Measurements from ENCODE around the gene EPN2. TPM values are rescaled to one million over a fixed set of nuclear protein-coding genes. Genes with fewer than 3 reads are reported as not detected.

Gene EPN2
- total RNA-seq, 1 experiment from 2014 or later: 73.1 TPM

DNA sequence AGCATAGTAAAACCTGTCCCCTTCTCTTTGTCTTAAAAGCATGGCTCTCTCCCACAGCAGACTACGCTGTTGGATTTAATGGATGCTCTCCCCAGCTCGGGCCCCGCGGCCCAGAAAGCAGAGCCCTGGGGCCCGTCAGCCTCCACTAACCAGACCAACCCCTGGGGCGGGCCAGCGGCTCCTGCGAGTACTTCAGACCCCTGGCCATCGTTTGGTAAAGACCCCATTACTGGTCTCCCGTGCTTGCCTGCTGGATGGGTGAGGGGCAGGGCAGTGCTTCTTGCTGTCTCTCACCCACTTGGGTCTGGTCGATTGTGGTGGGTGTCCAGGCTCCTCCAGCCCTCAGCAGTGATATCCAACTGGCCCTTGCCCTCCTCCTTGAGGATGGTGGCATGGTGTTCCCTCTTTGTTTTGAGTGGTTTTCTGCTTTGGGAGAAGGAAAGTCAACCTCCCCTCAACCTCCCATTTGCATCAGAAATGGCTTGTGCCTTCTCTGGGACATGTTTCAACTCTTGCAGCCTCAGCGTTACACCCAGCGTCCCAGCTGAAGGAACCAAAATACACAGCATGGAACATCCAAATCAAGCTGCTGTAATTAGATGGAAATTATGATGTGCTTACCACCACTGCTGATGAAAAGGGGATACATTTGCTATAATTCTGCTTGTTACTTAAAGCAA, 76.0 kb downstream of the EPN2 start:
- H3K79me2 ChIP-seq (ENCODE audit: insufficient read depth, low read length): no peaks in the 10 kb centered on the region
- peaks cover 13 to 28% of the 10 kb centered on the region in 2 experiments for H3K4me1 ChIP-seq (ENCODE audit: control insufficient read depth in 1 of 2, insufficient read depth in 2 of 2, low read length in 2 of 2)
- no peak for TF ChIP-seq SRF (IDR thresholded peaks at IDR 0.05; ENCODE audit: low read depth)
- TF ChIP-seq ZFX (IDR thresholded peaks at IDR 0.05): no peak
- TF ChIP-seq SIN3A (IDR thresholded peaks at IDR 0.05; ENCODE audit: low read depth): no peak
- TF ChIP-seq, protein P1, sequence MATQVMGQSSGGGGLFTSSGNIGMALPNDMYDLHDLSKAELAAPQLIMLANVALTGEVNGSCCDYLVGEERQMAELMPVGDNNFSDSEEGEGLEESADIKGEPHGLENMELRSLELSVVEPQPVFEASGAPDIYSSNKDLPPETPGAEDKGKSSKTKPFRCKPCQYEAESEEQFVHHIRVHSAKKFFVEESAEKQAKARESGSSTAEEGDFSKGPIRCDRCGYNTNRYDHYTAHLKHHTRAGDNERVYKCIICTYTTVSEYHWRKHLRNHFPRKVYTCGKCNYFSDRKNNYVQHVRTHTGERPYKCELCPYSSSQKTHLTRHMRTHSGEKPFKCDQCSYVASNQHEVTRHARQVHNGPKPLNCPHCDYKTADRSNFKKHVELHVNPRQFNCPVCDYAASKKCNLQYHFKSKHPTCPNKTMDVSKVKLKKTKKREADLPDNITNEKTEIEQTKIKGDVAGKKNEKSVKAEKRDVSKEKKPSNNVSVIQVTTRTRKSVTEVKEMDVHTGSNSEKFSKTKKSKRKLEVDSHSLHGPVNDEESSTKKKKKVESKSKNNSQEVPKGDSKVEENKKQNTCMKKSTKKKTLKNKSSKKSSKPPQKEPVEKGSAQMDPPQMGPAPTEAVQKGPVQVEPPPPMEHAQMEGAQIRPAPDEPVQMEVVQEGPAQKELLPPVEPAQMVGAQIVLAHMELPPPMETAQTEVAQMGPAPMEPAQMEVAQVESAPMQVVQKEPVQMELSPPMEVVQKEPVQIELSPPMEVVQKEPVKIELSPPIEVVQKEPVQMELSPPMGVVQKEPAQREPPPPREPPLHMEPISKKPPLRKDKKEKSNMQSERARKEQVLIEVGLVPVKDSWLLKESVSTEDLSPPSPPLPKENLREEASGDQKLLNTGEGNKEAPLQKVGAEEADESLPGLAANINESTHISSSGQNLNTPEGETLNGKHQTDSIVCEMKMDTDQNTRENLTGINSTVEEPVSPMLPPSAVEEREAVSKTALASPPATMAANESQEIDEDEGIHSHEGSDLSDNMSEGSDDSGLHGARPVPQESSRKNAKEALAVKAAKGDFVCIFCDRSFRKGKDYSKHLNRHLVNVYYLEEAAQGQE (IDR thresholded peaks at IDR 0.05; ENCODE audit: low read depth): no peak
- TF ChIP-seq CEBPB (IDR thresholded peaks at IDR 0.05; ENCODE audit: low read depth): no peak
- TF ChIP-seq, protein P2, sequence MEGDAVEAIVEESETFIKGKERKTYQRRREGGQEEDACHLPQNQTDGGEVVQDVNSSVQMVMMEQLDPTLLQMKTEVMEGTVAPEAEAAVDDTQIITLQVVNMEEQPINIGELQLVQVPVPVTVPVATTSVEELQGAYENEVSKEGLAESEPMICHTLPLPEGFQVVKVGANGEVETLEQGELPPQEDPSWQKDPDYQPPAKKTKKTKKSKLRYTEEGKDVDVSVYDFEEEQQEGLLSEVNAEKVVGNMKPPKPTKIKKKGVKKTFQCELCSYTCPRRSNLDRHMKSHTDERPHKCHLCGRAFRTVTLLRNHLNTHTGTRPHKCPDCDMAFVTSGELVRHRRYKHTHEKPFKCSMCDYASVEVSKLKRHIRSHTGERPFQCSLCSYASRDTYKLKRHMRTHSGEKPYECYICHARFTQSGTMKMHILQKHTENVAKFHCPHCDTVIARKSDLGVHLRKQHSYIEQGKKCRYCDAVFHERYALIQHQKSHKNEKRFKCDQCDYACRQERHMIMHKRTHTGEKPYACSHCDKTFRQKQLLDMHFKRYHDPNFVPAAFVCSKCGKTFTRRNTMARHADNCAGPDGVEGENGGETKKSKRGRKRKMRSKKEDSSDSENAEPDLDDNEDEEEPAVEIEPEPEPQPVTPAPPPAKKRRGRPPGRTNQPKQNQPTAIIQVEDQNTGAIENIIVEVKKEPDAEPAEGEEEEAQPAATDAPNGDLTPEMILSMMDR (IDR thresholded peaks at IDR 0.05 in 2 of 3, conservative IDR thresholded peaks at IDR 0.05 in 1 of 3; ENCODE audit: borderline replicate concordance in 1 of 3, insufficient read depth in 1 of 3, low read depth in 2 of 3, low read length in 2 of 3): no peak
- no peak overlapping the region for H3K27ac ChIP-seq (ENCODE audit: low read depth, low read length)
- H3K9me2 ChIP-seq (ENCODE audit: insufficient read depth): no peaks in the 10 kb centered on the region
- intact Hi-C loops (cut with micrococcal nuclease): no loop called here
- ATAC-seq (no peak), DNase-seq (ENCODE audit: low read depth, low spot score) (no peak)
- no TSS peak for BruUV-seq (replicated peaks)
- RAD21 ChIA-PET (ENCODE audit: low non-redundant PET in 1 of 2, low total read pairs in 2 of 2, uncharacterized antibody in 2 of 2, unreplicated experiment in 2 of 2): no interaction called here
- no peak overlapping the region for H3K4me3 ChIP-seq (replicated peaks in 1 of 2; ENCODE audit: low read depth in 1 of 2, low read length in 2 of 2)
- no peak overlapping the region for H2AFZ ChIP-seq (ENCODE audit: low read depth, low read length, poor library complexity, severe bottlenecking)
- no peak overlapping the region for H3K4me2 ChIP-seq (ENCODE audit: low read length)
- H4K20me1 ChIP-seq (ENCODE audit: insufficient read depth): no peaks in the 10 kb centered on the region
- CTCF ChIA-PET: no interaction called here
- no peak overlapping the region for H3K9ac ChIP-seq (ENCODE audit: low read length)
- H3K9me3 ChIP-seq (ENCODE audit: control insufficient read depth in 1 of 2, insufficient read depth in 1 of 2, low read depth in 1 of 2, low read length in 2 of 2): no peaks in the 10 kb centered on the region
- H3K27me3 ChIP-seq (ENCODE audit: insufficient read depth, low read length): no peaks in the 10 kb centered on the region
- H3K36me3 ChIP-seq (ENCODE audit: control insufficient read depth in 1 of 2, insufficient read depth in 2 of 2, low read length in 2 of 2): peaks cover 17 to 22% of the 10 kb centered on the region in 2 experiments; a peak in 3 of 4 replicates
- POLR2A ChIA-PET: no interaction called here
